AG04450 (cell line): Measurements from ENCODE around the gene MYO1F. TPM values are rescaled to one million over a fixed set of nuclear protein-coding genes. Genes with fewer than 3 reads are reported as not detected.

Source experiments
- CTCF ChIA-PET: fragments of 300-600, 350-600 bp; formaldehyde crosslinking; extraction: SDS; loops from one replicate; lab custom pipeline; 2022; ENCODE audit warnings: antibody characterized with exemption, inconsistent platforms; lab: Charles Lee
- POLR2A ChIA-PET: fragments of 350-600 bp; formaldehyde crosslinking; extraction: SDS; loops from one replicate; lab custom pipeline; 2021; ENCODE audit warnings: antibody characterized with exemption, inconsistent platforms; lab: Yijun Ruan, JAX
- DNase-seq: peaks from one replicate; pipeline ENCODE4 v3.0.0-alpha.2; 2011; ENCODE audit warnings: low read depth, low spot score
- H3K27ac ChIP-seq: one replicate; pipeline ENCODE4 v1.5.1; 2012; ENCODE audit warnings: low read depth, low read length, control low read depth
- H3K27me3 ChIP-seq: one replicate; pipeline ENCODE4 v1.6.0; 2012; ENCODE audit warnings: low read length; ENCODE audit not compliant: control insufficient read depth, insufficient read depth
- H3K4me3 ChIP-seq: 2 replicates; pipeline ENCODE4 v1.5.1; 2011; ENCODE audit warnings: mild to moderate bottlenecking, low read depth, low read length, control low read depth
- H3K9me3 ChIP-seq: 2 replicates; pipeline ENCODE4 v1.5.1; 2012; ENCODE audit warnings: low read length; ENCODE audit not compliant: control insufficient read depth, insufficient read depth
- CTCF ChIP-seq: IDR thresholded peaks from 2 replicates; pipeline ENCODE4 v1.5.1; 2011; ENCODE audit warnings: low read depth, low read length, control low read depth, inconsistent platforms
- polyA plus RNA-seq: library from polyadenylated mRNA; depleted of rRNA; stranded (reverse); fragments of >200 nt; gene quantifications from 2 replicates; pipeline ENCODE4 v1.2.3, GENCODE V29; 2011

Gene MYO1F
- polyA plus RNA-seq, 1 experiment: 0.10 TPM

GRCh38 chr19:8485561-8486371 is 91.5 kb downstream of the MYO1F start:
- Histone ChIP-seq H3K27ac (no peak overlapping the region), H3K27me3 (no peaks in the 10 kb centered on the region), H3K4me3 (no peak overlapping the region), H3K9me3 (no peaks in the 10 kb centered on the region; the same call in 1 of the 2 replicates)
- POLR2A ChIA-PET: no interaction called here
- CTCF ChIA-PET: no interaction called here
- TF ChIP-seq CTCF: no peak
- DNase-seq: no peak

- POLR2A ChIA-PET: no interaction called here
These were observed 92.8 kb downstream of the MYO1F start for GRCh38 chr19:8484331-8484894.

GRCh38 chr19:8483165-8483564 is 94.1 kb downstream of the MYO1F start:
- POLR2A ChIA-PET: no interaction called here
- Histone ChIP-seq H3K27ac (no peak overlapping the region), H3K9me3 (no peaks in the 10 kb centered on the region), H3K4me3 (no peak overlapping the region), H3K27me3 (no peaks in the 10 kb centered on the region)
- CTCF ChIA-PET: interaction anchor here (1.1 to 1.7 kb wide), 3 partner anchors 11 to 129 kb away, joined by 3 to 6 read pairs (median 3); partner anchors contain the start of gene MARCHF2
- no peak for DNase-seq
- TF ChIP-seq CTCF: no peak

More at GRCh38 chr19:8484331-8484894, 92.8 kb downstream of the MYO1F start:
- CTCF ChIA-PET: interaction anchor here (1.5 kb wide), 1 partner anchor 130 kb away, joined by 3 read pairs; no protein-coding TSS in a partner anchor
- Histone ChIP-seq H3K9me3 (no peaks in the 10 kb centered on the region), H3K27me3 (no peaks in the 10 kb centered on the region), H3K4me3 (no peak overlapping the region), H3K27ac (no peak overlapping the region)
- TF ChIP-seq CTCF: no peak
- no peak for DNase-seq

GRCh38 chr19:8482696-8483095 is 94.5 kb downstream of the MYO1F start:
- Histone ChIP-seq H3K4me3 (no peak overlapping the region), H3K27ac (no peak overlapping the region), H3K9me3 (no peaks in the 10 kb centered on the region), H3K27me3 (no peaks in the 10 kb centered on the region)
- no peak for DNase-seq
- TF ChIP-seq CTCF: no peak
- ChIA-PET POLR2A (interaction anchor here (0.5 kb wide), 1 partner anchor 18 kb away, joined by 3 read pairs; no protein-coding TSS in a partner anchor), CTCF (interaction anchor here (0.7 to 1.7 kb wide), 5 partner anchors 12 to 129 kb away, joined by 3 to 6 read pairs (median 3); partner anchors contain the start of gene MARCHF2)

- CTCF ChIA-PET: interaction anchor here (0.7 to 1.7 kb wide), 3 partner anchors 24 to 69 kb away, joined by 4 to 6 read pairs (median 5); partner anchors contain the start of gene MARCHF2
- POLR2A ChIA-PET: no interaction called here
- no peak overlapping the region for H3K27ac ChIP-seq
- H3K9me3 ChIP-seq: no peaks in the 10 kb centered on the region
- no peak overlapping the region for H3K4me3 ChIP-seq
- TF ChIP-seq CTCF: no peak
- DNase-seq: no peak
- H3K27me3 ChIP-seq: no peaks in the 10 kb centered on the region
These were observed 95.6 kb downstream of the MYO1F start for GRCh38 chr19:8481616-8482015.
